Measurements from ENCODE around the gene RTN4. TPM values are rescaled to one million over a fixed set of nuclear protein-coding genes. Genes with fewer than 3 reads are reported as not detected.

Gene RTN4
- total RNA-seq, 2 donors from 2014 or later: 112 to 215 TPM

DNA sequence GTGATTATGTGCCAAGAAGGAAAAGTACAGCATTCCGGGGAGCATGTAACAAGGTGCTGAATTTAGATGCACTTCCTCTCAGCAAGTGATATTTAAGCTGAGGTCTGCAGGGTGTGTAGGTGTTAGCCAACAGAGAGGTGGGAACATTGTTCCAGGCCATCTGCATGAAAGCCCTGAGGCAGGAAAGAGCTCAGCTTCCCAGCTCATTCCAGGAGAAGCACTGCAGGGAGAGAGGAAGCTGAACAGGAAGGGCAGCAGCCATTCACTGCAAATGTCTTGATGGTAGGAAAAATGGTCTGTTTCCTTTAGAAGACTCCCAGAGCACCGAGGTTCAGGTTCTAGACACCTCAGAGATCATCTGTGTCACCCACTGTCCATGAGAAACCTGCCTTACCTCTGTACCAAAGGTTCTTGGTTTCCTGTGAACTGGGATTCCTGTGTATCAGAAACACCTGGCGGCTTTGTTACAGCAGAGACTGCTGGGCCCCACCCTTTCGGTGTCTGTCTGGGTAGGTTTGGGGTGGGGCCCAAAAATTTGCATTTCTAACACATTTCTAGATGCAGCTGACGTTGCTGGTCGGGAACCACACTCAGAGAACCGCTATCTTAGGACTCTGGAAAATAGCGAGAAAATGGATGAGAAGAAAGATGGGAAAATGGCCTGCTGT, 84.0 kb downstream of the RTN4 start:
- Histone ChIP-seq H3K27ac (no peak overlapping the region), H3K9me3 (no peaks in the 10 kb centered on the region), H3K27me3 (no peaks in the 10 kb centered on the region), H3K4me1 (no peaks in the 10 kb centered on the region), H3K4me3 (no peak overlapping the region), H3K36me3 (replicated peaks in 1 of 2; ENCODE audit: insufficient read depth in 1 of 2, low read depth in 2 of 2) (peaks cover 0 to 4% of the 10 kb centered on the region in 2 donors)
- intact Hi-C loops (cut with DNase I): no loop called here
- no peak for DNase-seq
- no peak for TF ChIP-seq POLR2A (IDR thresholded peaks at IDR 0.05)
- TF ChIP-seq, protein P1, sequence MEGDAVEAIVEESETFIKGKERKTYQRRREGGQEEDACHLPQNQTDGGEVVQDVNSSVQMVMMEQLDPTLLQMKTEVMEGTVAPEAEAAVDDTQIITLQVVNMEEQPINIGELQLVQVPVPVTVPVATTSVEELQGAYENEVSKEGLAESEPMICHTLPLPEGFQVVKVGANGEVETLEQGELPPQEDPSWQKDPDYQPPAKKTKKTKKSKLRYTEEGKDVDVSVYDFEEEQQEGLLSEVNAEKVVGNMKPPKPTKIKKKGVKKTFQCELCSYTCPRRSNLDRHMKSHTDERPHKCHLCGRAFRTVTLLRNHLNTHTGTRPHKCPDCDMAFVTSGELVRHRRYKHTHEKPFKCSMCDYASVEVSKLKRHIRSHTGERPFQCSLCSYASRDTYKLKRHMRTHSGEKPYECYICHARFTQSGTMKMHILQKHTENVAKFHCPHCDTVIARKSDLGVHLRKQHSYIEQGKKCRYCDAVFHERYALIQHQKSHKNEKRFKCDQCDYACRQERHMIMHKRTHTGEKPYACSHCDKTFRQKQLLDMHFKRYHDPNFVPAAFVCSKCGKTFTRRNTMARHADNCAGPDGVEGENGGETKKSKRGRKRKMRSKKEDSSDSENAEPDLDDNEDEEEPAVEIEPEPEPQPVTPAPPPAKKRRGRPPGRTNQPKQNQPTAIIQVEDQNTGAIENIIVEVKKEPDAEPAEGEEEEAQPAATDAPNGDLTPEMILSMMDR (IDR thresholded peaks at IDR 0.05): no peak
- 81 to 89% methylated on average over 8 of the region's 8 CpGs for WGBS, 2 donors
- no peak for ATAC-seq

DNA sequence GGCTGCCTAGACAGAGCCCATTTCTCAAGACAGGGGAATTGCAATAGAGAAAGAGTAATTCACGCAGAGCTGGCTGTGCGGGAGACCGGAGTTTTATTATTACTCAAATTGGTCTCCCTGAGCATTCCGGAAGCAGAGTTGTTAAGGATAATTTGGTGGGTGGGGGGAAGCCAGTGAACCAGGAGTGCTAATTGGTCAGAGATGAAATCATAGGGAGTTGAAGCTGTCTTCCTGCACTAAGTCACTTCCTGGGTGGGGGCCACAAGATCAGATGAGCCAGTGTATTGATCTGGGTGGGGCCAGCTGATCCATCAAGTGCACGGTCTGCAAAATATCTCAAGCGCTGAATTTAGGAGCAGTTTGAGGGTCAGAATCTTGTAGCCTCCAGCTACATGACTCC, 84.8 kb downstream of the RTN4 start:
- Histone ChIP-seq H3K4me3 (no peak overlapping the region), H3K4me1 (no peaks in the 10 kb centered on the region), H3K27ac (no peak overlapping the region), H3K27me3 (no peaks in the 10 kb centered on the region), H3K9me3 (no peaks in the 10 kb centered on the region), H3K36me3 (replicated peaks in 1 of 2; ENCODE audit: insufficient read depth in 1 of 2, low read depth in 2 of 2) (peaks cover 0 to 4% of the 10 kb centered on the region in 2 donors)
- TF ChIP-seq, protein P1 (IDR thresholded peaks at IDR 0.05): no peak
- no peak for TF ChIP-seq POLR2A (IDR thresholded peaks at IDR 0.05)
- WGBS, 2 donors: 92 to 97% methylated on average over 6 of the region's 6 CpGs
- intact Hi-C loops (cut with DNase I): no loop called here
- DNase-seq (no peak), ATAC-seq (no peak)

DNA sequence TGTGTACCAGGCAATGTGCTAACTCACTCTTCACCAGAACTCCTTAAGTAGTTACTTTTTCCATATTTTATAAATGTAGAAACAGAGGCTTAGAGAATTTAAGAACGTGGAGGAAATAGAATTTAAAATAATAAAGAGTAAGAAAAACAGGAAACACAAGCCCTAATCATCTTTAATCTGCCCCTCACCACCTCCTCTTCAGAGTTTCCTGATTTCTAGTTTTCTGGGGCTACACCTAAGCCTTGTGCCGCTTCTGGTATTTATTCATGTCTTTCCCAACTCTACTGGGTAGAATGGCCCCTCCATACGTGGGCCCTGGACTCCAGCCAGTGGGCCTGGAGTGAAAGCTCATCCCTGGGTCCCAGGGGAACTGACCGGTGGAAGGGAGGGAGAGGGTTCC, 85.4 kb downstream of the RTN4 start:
- intact Hi-C loops (cut with DNase I): no loop called here

DNA sequence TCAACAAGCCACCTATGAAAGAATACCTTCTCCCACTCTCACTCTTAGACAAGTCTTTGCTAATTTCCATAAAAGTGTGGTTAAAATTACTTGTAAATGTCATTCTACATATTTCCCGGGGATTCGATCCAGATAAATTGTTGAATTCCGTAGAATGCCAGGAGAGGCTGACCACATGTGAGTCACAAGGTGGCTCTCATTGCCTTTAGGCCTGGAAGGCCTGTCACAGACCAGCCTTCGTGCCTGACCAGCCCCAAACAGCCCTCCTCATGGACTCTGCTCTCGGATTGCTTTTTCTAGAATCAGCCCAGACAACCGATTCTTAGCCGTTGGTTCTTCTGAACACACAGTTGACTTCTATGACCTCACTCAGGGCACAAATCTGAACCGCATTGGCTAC, 86.0 kb downstream of the RTN4 start:
- H3K4me3 ChIP-seq: no peak overlapping the region
- 85 to 88% methylated on average over 8 of the region's 8 CpGs for WGBS, 2 donors
- H3K4me1 ChIP-seq: no peaks in the 10 kb centered on the region
- DNase-seq (no peak), ATAC-seq (no peak)
- intact Hi-C loops (cut with DNase I): no loop called here
- no peak for TF ChIP-seq POLR2A (IDR thresholded peaks at IDR 0.05)
- TF ChIP-seq, protein P1 (IDR thresholded peaks at IDR 0.05): no peak
- no peaks in the 10 kb centered on the region for H3K9me3 ChIP-seq
- H3K27me3 ChIP-seq: no peaks in the 10 kb centered on the region
- H3K36me3 ChIP-seq (replicated peaks in 1 of 2; ENCODE audit: insufficient read depth in 1 of 2, low read depth in 2 of 2): no peaks in the 10 kb centered on the region
- H3K27ac ChIP-seq: no peak overlapping the region

More for the DNA sequence above, 85.4 kb downstream of the RTN4 start:
- peaks cover 0 to 1% of the 10 kb centered on the region in 2 donors for H3K36me3 ChIP-seq (replicated peaks in 1 of 2; ENCODE audit: insufficient read depth in 1 of 2, low read depth in 2 of 2)
- WGBS, 2 donors: 57 to 61% methylated on average over 4 of the region's 4 CpGs
- no peaks in the 10 kb centered on the region for H3K4me1 ChIP-seq
- H3K4me3 ChIP-seq: no peak overlapping the region
- DNase-seq: no peak
- H3K27me3 ChIP-seq: no peaks in the 10 kb centered on the region
- H3K27ac ChIP-seq: no peak overlapping the region
- ATAC-seq: no peak
- TF ChIP-seq, protein P1 (IDR thresholded peaks at IDR 0.05): no peak
- TF ChIP-seq POLR2A (IDR thresholded peaks at IDR 0.05): no peak
- no peaks in the 10 kb centered on the region for H3K9me3 ChIP-seq

DNA sequence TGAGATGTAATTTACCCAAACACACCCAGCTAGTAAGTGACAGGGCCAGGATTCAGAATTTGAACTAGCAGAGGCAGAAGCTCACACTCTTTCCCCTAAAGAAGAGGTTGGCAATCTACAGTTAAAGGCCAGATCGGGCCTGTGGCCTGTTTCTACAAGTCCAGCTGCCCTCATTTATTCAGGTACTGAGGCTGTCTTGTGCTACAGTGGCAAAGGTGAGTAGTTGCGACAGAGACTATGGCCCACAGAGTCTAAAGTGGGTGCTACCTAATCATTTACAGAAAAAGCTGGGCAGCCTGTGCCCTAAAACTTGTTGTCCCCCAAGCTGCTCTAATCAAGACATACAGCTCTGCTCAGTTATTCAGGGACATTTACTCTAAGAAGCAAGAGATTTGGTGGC, 86.8 kb downstream of the RTN4 start:
- 90 to 94% methylated on average over 2 of the region's 2 CpGs for WGBS, 2 donors
- no peak for ATAC-seq
- no peak overlapping the region for H3K4me3 ChIP-seq
- H3K36me3 ChIP-seq (replicated peaks in 1 of 2; ENCODE audit: insufficient read depth in 1 of 2, low read depth in 2 of 2): no peaks in the 10 kb centered on the region
- H3K4me1 ChIP-seq: no peaks in the 10 kb centered on the region
- no peak for TF ChIP-seq POLR2A (IDR thresholded peaks at IDR 0.05)
- TF ChIP-seq, protein P1 (IDR thresholded peaks at IDR 0.05): no peak
- H3K27ac ChIP-seq: no peak overlapping the region
- no peaks in the 10 kb centered on the region for H3K27me3 ChIP-seq
- no peak for DNase-seq
- H3K9me3 ChIP-seq: no peaks in the 10 kb centered on the region
- intact Hi-C loops (cut with DNase I): no loop called here

Measured in body of pancreas (tissue), 4 donors.